Measurements from ENCODE around the gene TMEM220.

TMEM220 gene

DNA sequence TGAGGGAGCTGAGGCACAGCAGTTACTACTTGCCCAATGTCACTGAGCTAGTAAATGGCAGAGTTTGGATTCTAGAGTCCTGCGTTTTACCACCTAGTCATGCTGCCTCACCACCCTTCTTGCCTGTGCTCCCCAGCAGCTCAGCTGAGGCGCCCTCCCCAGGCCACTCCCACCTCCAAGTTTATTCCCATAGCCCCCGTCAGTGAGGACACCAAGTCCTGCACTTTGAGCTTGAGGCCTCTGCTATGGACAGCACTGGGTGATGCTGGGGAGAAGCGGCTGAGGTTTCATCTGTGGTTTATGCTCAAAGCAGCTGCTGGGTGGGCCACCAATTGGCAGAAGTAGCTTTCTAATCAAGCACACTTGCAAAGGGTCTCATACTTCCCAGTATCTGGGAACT lies 37.4 kb upstream of the TMEM220 start:
- no peak overlapping the region for H3K9ac ChIP-seq (ENCODE audit: low read depth, low read length, poor library complexity, severe bottlenecking)
- no peaks in the 10 kb centered on the region for H3K79me2 ChIP-seq (ENCODE audit: insufficient read depth, low read length)
- no peak for TF ChIP-seq EZH2phosphoT487 (IDR thresholded peaks at IDR 0.05; ENCODE audit: borderline replicate concordance)
- TF ChIP-seq, protein P1, sequence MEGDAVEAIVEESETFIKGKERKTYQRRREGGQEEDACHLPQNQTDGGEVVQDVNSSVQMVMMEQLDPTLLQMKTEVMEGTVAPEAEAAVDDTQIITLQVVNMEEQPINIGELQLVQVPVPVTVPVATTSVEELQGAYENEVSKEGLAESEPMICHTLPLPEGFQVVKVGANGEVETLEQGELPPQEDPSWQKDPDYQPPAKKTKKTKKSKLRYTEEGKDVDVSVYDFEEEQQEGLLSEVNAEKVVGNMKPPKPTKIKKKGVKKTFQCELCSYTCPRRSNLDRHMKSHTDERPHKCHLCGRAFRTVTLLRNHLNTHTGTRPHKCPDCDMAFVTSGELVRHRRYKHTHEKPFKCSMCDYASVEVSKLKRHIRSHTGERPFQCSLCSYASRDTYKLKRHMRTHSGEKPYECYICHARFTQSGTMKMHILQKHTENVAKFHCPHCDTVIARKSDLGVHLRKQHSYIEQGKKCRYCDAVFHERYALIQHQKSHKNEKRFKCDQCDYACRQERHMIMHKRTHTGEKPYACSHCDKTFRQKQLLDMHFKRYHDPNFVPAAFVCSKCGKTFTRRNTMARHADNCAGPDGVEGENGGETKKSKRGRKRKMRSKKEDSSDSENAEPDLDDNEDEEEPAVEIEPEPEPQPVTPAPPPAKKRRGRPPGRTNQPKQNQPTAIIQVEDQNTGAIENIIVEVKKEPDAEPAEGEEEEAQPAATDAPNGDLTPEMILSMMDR (conservative IDR thresholded peaks at IDR 0.05; ENCODE audit: low read length): no peak
- no peaks in the 10 kb centered on the region for H3K4me1 ChIP-seq (ENCODE audit: insufficient read depth, low read length, poor library complexity, severe bottlenecking)
- H3K36me3 ChIP-seq (ENCODE audit: insufficient read depth, low read length): no peaks in the 10 kb centered on the region
- H3K4me2 ChIP-seq (ENCODE audit: low read depth, low read length, poor library complexity, severe bottlenecking): no peak overlapping the region
- H4K20me1 ChIP-seq (ENCODE audit: insufficient read depth, low read length, poor library complexity, severe bottlenecking): no peaks in the 10 kb centered on the region
- H3K4me3 ChIP-seq (ENCODE audit: low read length, poor library complexity, severe bottlenecking): no peak overlapping the region
- peaks cover 5% of the 10 kb centered on the region; the same call in 1 of the 2 replicates for H3K9me3 ChIP-seq (ENCODE audit: insufficient read depth, low read depth, low read length)
- H2AFZ ChIP-seq (ENCODE audit: low read length): no peak overlapping the region
- no peaks in the 10 kb centered on the region for H3K9me2 ChIP-seq (replicated peaks; ENCODE audit: low read depth, low read length)
- H3F3A ChIP-seq (ENCODE audit: low read depth): no peaks in the 10 kb centered on the region
- H3K27me3 ChIP-seq (ENCODE audit: insufficient read depth, low read length, poor library complexity, severe bottlenecking): no peaks in the 10 kb centered on the region

DNA sequence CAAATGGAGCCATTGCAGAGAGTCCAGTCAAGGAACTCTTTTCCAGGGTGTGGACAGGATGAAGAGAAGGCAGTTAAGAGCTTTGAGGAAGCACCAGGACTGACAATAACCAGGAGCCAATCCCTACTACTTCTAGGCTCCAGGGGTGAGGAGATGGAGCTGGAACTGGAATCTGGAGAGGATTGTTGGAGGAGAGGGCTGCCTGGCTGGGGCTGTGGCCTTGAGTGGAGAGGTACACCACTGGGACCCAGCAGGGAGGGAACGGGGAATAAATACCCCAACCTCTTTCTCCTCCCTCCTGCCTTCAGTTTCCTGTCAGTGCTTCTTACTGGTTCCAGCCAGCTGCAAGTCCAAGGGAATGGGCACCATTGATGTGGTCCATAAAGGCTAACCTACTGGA lies 32.2 kb upstream of the TMEM220 start:
- Histone ChIP-seq H2AFZ (ENCODE audit: low read length) (no peak overlapping the region), H3F3A (ENCODE audit: low read depth) (no peaks in the 10 kb centered on the region), H3K4me2 (ENCODE audit: low read depth, low read length, poor library complexity, severe bottlenecking) (no peak overlapping the region), H3K9me2 (replicated peaks; ENCODE audit: low read depth, low read length) (no peaks in the 10 kb centered on the region), H3K27me3 (ENCODE audit: insufficient read depth, low read length, poor library complexity, severe bottlenecking) (no peaks in the 10 kb centered on the region), H3K4me3 (ENCODE audit: low read length, poor library complexity, severe bottlenecking) (no peak overlapping the region), H3K36me3 (ENCODE audit: insufficient read depth, low read length) (no peaks in the 10 kb centered on the region), H3K4me1 (ENCODE audit: insufficient read depth, low read length, poor library complexity, severe bottlenecking) (no peaks in the 10 kb centered on the region), H3K9me3 (ENCODE audit: insufficient read depth, low read depth, low read length) (no peaks in the 10 kb centered on the region), H4K20me1 (ENCODE audit: insufficient read depth, low read length, poor library complexity, severe bottlenecking) (no peaks in the 10 kb centered on the region), H3K9ac (ENCODE audit: low read depth, low read length, poor library complexity, severe bottlenecking) (no peak overlapping the region), H3K79me2 (ENCODE audit: insufficient read depth, low read length) (no peaks in the 10 kb centered on the region)
- TF ChIP-seq EZH2phosphoT487 (IDR thresholded peaks at IDR 0.05; ENCODE audit: borderline replicate concordance): no peak
- TF ChIP-seq, protein P1 (conservative IDR thresholded peaks at IDR 0.05; ENCODE audit: low read length): no peak

DNA sequence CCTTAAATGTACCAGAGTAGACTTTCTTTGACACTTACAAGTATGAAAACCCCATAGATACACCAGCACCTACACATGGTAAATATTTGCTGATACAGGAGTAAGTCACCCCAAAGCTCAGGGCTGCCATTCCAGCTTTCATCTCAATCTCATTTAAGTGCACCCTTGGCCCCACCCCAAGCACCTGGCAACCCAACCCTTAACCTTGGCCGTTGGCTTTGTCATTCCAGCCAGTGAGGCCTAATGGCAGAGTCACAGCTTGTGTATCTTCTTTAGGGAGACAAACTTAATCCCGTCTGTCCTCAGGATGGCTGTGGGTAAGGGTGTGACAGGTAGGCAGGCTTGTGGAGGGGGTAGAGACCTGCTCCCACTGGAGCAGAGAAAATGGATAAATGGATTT lies 31.5 kb upstream of the TMEM220 start:
- Histone ChIP-seq H3F3A (ENCODE audit: low read depth) (no peaks in the 10 kb centered on the region), H3K4me3 (ENCODE audit: low read length, poor library complexity, severe bottlenecking) (no peak overlapping the region), H3K9ac (ENCODE audit: low read depth, low read length, poor library complexity, severe bottlenecking) (no peak overlapping the region), H3K9me3 (ENCODE audit: insufficient read depth, low read depth, low read length) (no peaks in the 10 kb centered on the region), H2AFZ (ENCODE audit: low read length) (no peak overlapping the region), H4K20me1 (ENCODE audit: insufficient read depth, low read length, poor library complexity, severe bottlenecking) (no peaks in the 10 kb centered on the region), H3K9me2 (replicated peaks; ENCODE audit: low read depth, low read length) (no peaks in the 10 kb centered on the region), H3K4me2 (ENCODE audit: low read depth, low read length, poor library complexity, severe bottlenecking) (no peak overlapping the region), H3K79me2 (ENCODE audit: insufficient read depth, low read length) (no peaks in the 10 kb centered on the region), H3K27me3 (ENCODE audit: insufficient read depth, low read length, poor library complexity, severe bottlenecking) (no peaks in the 10 kb centered on the region), H3K36me3 (ENCODE audit: insufficient read depth, low read length) (no peaks in the 10 kb centered on the region), H3K4me1 (ENCODE audit: insufficient read depth, low read length, poor library complexity, severe bottlenecking) (peaks cover under 1% of the 10 kb centered on the region)
- no peak for TF ChIP-seq EZH2phosphoT487 (IDR thresholded peaks at IDR 0.05; ENCODE audit: borderline replicate concordance)
- TF ChIP-seq, protein P1 (conservative IDR thresholded peaks at IDR 0.05; ENCODE audit: low read length): no peak
